Measurements from ENCODE around the gene ROBO1.

ROBO1 gene

DNA sequence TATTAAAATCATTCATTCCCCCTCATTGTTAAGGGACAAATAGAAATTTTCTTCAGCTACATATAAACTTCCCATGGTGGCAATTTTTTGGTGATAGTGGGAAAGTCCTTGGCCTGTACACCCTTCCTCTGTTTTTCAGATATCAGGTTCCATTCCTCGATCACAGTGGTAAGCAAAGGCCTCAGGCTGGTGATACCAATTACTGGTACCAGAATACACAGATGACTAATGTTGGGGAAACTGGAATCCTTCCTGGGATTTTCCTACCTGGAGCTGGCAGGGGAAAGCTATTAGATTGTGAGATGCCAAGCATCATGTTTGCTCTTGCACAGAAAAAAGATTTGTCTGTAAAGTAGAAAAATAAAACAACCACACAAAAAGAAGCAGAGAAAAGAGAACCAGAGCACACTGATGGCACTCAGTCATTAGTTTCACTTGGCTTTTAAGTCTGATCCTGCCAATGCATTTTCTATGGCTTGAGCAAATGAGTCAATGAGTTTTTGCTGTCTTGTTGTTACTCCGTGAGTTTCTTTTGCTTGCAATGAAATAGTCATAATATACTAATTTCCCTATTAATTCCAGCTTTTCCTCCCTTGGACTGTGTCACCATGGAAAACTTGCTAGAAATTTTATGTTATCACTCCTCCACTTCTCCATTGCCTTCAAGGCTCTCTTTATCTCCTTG lies 795.0 kb downstream of the ROBO1 start:
- Histone ChIP-seq H3K27me3 (replicated peaks; ENCODE audit: insufficient read depth, low read length) (no peaks in the 10 kb centered on the region), H3K9me2 (replicated peaks; ENCODE audit: insufficient read depth, low read length) (no peaks in the 10 kb centered on the region), H3K9ac (ENCODE audit: low read length) (no peak overlapping the region), H4K20me1 (ENCODE audit: insufficient read depth, low read length) (no peaks in the 10 kb centered on the region), H3K4me1 (ENCODE audit: low read length) (no peaks in the 10 kb centered on the region), H2AFZ (ENCODE audit: low read length) (no peak overlapping the region), H3F3A (ENCODE audit: insufficient read depth, low read length) (no peaks in the 10 kb centered on the region), H3K9me3 (replicated peaks; ENCODE audit: insufficient read depth, low read length) (no peaks in the 10 kb centered on the region), H3K4me2 (ENCODE audit: low read depth, low read length) (no peak overlapping the region), H3K27ac (ENCODE audit: low read length) (no peak overlapping the region), H3K36me3 (replicated peaks; ENCODE audit: insufficient read depth, low read length) (no peaks in the 10 kb centered on the region), H3K79me2 (ENCODE audit: low read length) (no peaks in the 10 kb centered on the region; the same call in 1 of the 2 replicates), H3K4me3 (ENCODE audit: low read length) (no peak overlapping the region)
- TF ChIP-seq, protein P1, sequence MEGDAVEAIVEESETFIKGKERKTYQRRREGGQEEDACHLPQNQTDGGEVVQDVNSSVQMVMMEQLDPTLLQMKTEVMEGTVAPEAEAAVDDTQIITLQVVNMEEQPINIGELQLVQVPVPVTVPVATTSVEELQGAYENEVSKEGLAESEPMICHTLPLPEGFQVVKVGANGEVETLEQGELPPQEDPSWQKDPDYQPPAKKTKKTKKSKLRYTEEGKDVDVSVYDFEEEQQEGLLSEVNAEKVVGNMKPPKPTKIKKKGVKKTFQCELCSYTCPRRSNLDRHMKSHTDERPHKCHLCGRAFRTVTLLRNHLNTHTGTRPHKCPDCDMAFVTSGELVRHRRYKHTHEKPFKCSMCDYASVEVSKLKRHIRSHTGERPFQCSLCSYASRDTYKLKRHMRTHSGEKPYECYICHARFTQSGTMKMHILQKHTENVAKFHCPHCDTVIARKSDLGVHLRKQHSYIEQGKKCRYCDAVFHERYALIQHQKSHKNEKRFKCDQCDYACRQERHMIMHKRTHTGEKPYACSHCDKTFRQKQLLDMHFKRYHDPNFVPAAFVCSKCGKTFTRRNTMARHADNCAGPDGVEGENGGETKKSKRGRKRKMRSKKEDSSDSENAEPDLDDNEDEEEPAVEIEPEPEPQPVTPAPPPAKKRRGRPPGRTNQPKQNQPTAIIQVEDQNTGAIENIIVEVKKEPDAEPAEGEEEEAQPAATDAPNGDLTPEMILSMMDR (IDR thresholded peaks at IDR 0.05; ENCODE audit: low read length): no peak
- TF ChIP-seq EZH2phosphoT487 (IDR thresholded peaks at IDR 0.05; ENCODE audit: low read length): no peak
- no peak for TF ChIP-seq EZH2 (optimal IDR thresholded peaks at IDR 0.05; ENCODE audit: low read depth, low read length)
- DNase-seq: no peak

DNA sequence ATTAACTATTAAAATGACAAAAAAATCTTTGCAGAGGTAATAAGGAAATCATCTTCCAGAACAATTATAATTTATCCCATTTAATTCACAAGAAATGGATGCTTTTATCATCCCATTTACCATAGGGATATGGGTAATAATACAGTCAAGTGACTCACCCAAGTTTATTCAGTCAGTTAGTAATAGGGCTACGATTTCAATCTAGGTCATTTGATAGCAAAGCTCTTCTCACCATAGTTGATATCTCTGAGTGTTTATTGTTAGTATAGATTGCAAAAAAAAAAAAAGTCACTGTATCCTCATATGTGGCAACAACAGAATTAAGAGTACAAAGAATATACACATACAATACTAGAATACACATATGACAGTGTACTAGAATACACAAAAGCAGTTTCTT lies 797.1 kb downstream of the ROBO1 start:
- H3K9ac ChIP-seq (ENCODE audit: low read length): no peak overlapping the region
- TF ChIP-seq EZH2phosphoT487 (IDR thresholded peaks at IDR 0.05; ENCODE audit: low read length): no peak
- no peak for TF ChIP-seq EZH2 (optimal IDR thresholded peaks at IDR 0.05; ENCODE audit: low read depth, low read length)
- TF ChIP-seq, protein P1 (IDR thresholded peaks at IDR 0.05; ENCODE audit: low read length): no peak
- H3K4me3 ChIP-seq (ENCODE audit: low read length): no peak overlapping the region
- no peaks in the 10 kb centered on the region for H3F3A ChIP-seq (ENCODE audit: insufficient read depth, low read length)
- H3K9me3 ChIP-seq (replicated peaks; ENCODE audit: insufficient read depth, low read length): no peaks in the 10 kb centered on the region
- H3K36me3 ChIP-seq (replicated peaks; ENCODE audit: insufficient read depth, low read length): no peaks in the 10 kb centered on the region
- H3K9me2 ChIP-seq (replicated peaks; ENCODE audit: insufficient read depth, low read length): no peaks in the 10 kb centered on the region
- DNase-seq: no peak
- H3K79me2 ChIP-seq (ENCODE audit: low read length): no peaks in the 10 kb centered on the region; the same call in 1 of the 2 replicates
- H2AFZ ChIP-seq (ENCODE audit: low read length): no peak overlapping the region
- no peak overlapping the region for H3K4me2 ChIP-seq (ENCODE audit: low read depth, low read length)
- no peaks in the 10 kb centered on the region for H3K4me1 ChIP-seq (ENCODE audit: low read length)
- no peaks in the 10 kb centered on the region for H4K20me1 ChIP-seq (ENCODE audit: insufficient read depth, low read length)
- H3K27ac ChIP-seq (ENCODE audit: low read length): no peak overlapping the region
- no peaks in the 10 kb centered on the region for H3K27me3 ChIP-seq (replicated peaks; ENCODE audit: insufficient read depth, low read length)

DNA sequence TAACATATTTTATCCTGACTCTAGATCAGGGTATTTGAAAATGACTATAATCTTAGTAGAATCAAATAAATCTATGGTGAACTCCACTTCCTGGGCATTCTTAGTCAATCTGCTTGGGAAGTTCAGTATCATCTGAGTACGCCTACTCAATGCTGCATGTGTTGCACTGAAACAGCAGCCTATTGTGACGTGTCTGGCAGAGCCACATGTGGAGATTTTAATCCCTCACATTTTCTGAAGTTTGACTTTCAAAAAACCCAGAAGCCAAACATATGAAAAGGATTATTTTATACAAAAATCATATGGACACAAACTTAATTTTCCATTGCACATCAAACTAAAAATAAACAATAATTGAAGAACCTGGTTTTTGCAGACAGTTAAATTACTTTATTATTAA lies 798.3 kb downstream of the ROBO1 start:
- no peak for DNase-seq
- no peaks in the 10 kb centered on the region for H3K36me3 ChIP-seq (replicated peaks; ENCODE audit: insufficient read depth, low read length)
- no peaks in the 10 kb centered on the region; the same call in 1 of the 2 replicates for H3K79me2 ChIP-seq (ENCODE audit: low read length)

More for the DNA sequence above, 798.3 kb downstream of the ROBO1 start:
- no peak overlapping the region for H3K4me2 ChIP-seq (ENCODE audit: low read depth, low read length)
- no peak overlapping the region for H3K27ac ChIP-seq (ENCODE audit: low read length)
- no peaks in the 10 kb centered on the region for H3K4me1 ChIP-seq (ENCODE audit: low read length)
- no peaks in the 10 kb centered on the region for H3K27me3 ChIP-seq (replicated peaks; ENCODE audit: insufficient read depth, low read length)
- no peaks in the 10 kb centered on the region for H3K9me3 ChIP-seq (replicated peaks; ENCODE audit: insufficient read depth, low read length)
- no peaks in the 10 kb centered on the region for H3K9me2 ChIP-seq (replicated peaks; ENCODE audit: insufficient read depth, low read length)
- no peaks in the 10 kb centered on the region for H4K20me1 ChIP-seq (ENCODE audit: insufficient read depth, low read length)
- no peaks in the 10 kb centered on the region for H3F3A ChIP-seq (ENCODE audit: insufficient read depth, low read length)
- no peak overlapping the region for H3K9ac ChIP-seq (ENCODE audit: low read length)
- no peak overlapping the region for H3K4me3 ChIP-seq (ENCODE audit: low read length)
- H2AFZ ChIP-seq (ENCODE audit: low read length): no peak overlapping the region
- TF ChIP-seq EZH2 (optimal IDR thresholded peaks at IDR 0.05; ENCODE audit: low read depth, low read length): no peak
- TF ChIP-seq EZH2phosphoT487 (IDR thresholded peaks at IDR 0.05; ENCODE audit: low read length): no peak
- TF ChIP-seq, protein P1 (IDR thresholded peaks at IDR 0.05; ENCODE audit: low read length): no peak

Measured in MM.1S (cell line).